ENCODE measurements around the gene TAAR6.
"Not testable (repeated sequence)": the region's sequence is repeated elsewhere in the genome, so short reads cannot be mapped to it uniquely, and the experiment has no call there.

TAAR6 gene

DNA sequence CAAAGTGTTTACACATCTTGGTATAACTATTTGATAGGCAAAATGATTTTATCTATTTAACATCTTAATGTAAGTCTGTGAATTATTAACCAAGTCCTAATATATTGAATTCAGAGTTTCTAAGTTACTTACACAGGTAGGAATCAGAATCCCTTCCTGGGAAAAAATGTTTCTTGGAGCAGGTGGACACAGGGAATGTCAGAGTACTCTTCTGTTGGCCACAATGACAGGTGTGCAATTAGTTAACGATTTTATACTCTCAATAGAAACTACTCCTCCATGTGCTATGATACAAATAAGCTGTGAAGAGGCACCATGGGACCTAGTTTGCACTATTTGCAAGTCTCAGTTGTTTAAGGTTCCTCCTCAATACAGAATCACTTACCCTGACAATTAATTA is 20.2 kb downstream of the TAAR6 start:
- DNase-seq = no peak

DNA sequence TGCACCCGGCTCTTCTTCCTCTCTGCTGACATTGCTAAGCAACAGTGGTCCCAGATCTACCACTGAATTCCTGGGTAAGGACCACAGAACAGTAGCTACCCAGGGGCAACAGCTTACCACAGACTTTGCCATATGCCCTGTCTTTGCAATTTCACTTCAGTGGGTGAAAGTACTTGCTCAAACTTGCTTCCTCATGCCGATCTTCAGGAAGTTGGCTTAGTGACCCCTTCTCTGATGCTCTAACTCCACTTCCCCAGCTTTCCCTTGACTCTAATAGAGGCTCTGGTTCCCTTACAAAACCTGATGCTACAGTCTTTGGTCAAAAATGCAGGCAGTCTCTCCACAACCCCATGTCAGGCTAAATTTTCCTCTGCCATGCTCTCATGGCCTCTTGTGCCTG is 22.7 kb downstream of the TAAR6 start:
- no peak for DNase-seq

- DNase-seq = no peak
These were observed 26.1 kb downstream of the TAAR6 start for GRCh38 chr6:132596201-132596600.

- no peak for DNase-seq
These were observed 28.4 kb downstream of the TAAR6 start for GRCh38 chr6:132598473-132598872.

GRCh38 chr6:132600900-132601299 is 30.8 kb downstream of the TAAR6 start:
- DNase-seq = not testable (repeated sequence)

GRCh38 chr6:132604635-132605152 is 34.6 kb downstream of the TAAR6 start:
- no peak for DNase-seq

DNA sequence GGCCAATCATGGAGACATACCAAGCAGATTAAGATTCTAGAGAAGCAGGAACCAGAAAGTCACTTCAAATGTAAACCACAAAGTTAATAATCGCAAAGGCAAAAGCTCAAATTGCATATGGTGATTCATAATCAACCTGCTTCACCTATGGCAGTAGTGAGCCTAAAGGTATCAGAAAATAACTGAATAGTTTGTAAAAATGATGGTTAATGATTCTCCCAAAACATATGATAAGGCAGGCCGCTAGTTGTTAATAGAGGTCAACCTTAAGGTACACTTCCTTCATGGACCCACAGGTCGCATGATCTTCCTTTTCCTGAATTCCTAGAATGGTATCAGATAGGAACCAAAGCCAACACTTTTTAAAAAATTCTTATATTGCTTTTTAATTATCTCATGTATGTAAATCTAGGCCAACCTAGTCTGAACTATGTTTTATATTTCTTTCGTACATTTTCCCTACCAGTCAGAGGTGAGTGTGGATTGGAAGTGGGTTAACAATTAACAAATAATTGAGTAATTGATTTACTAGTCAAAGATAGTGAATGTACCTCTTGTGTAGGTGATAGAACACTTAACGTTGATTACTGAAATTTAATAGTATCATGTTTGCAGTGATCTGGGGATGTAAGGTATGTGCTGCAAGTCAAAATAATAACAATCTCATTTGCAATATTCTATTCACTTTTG is 37.6 kb downstream of the TAAR6 start:
- no peak for DNase-seq

DNA sequence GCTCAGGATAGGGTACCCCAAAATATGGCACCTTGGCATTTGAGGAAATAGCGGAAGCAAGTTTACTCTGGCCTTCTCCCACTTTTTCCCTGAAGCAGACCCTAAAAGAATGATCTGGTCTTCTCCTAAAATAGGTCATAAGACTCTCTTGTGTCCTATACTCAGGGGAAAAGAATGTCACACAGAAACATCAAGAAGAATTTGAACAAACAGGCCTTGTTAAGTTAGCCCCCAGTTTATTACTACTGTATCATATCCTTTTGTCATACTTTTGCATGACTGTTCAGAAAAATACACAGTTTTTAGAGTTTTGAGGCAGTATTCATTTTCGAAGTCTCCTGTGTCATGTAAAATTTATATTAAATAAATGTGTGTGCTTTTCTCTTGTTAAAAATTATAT is 41.5 kb downstream of the TAAR6 start:
- DNase-seq = no peak

DNA sequence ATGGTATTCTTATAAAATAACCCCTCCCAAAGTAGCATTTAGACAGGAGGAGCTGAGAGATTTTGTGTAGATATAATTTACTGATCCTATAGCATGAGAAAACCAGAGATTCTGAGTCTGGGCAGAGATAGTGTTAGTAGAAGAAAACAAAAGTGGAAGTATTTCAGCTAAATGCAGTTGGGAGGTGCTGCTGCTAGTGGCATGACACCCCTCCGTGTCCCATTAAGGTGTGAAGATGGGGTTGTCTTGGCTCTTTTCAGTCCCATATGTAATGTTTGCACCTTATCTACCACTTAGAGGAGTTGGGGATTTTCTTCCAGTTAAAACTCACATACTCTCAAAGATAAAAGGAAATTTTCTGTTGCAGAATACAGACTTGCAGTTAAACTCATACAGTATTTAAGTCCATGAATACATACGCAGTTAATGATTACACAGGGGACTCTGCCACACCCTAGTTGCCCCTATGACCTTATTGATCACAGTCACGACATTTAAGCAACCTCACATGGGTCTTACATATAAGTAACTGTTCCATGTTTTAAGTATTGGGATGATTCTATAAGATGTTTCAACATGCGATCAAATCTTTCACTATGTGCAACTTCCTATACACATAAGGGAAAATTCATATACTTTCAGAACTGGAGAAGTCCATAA is 42.5 kb downstream of the TAAR6 start:
- DNase-seq = no peak

DNA sequence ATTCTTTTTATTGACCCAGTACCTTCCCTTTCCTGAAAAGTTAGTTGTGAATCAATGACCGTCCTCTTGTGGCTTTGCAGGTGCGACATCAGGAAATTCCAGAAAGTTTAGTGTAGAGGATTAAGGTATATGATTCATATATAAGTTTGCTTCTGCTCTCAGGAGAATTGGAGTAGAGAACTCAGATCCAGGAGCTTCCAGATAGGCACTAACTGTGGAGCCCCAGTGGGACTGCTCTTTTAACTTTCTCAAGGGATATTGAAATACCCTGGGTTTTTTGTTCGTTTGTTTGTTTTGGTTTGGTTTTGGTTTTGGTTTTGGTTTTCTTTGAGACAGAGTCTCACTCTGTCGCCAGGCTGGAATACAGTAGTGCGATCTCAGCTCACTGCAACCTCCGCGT is 44.4 kb downstream of the TAAR6 start:
- no peak for DNase-seq

GRCh38 chr6:132616677-132617076 is 46.6 kb downstream of the TAAR6 start:
- no peak for DNase-seq
